ENCODE results near the gene ASS1. TPM values are rescaled to one million over a fixed set of nuclear protein-coding genes. Genes with fewer than 3 reads are reported as not detected.

Gene ASS1
- total RNA-seq, 1 donor from 2014 or later = 162 TPM

DNA sequence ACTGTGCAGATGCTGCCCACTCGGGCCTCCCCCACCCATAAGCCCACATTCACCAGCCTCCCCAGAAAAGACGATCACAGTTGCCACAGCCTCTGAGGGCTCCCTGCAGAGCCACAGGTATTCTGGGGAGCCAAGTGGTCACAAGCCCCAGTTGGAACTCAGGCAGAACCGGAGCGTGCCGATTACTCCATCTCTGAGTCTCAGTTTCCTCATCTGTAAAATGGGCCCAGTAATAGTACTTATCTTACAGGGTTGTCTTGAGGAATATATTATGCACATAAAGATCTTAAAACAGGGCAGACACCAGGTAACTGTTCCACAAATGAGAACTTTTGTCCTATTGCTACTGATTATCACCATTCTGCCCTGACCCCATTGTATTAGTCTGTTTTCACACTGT lies 77.0 kb downstream of the ASS1 start:
- DNase-seq (ENCODE audit: low spot score in 2 of 2) = no peak
- Histone ChIP-seq H3K36me3 (no peaks in the 10 kb centered on the region), H3K27ac (no peak overlapping the region), H3K9me3 (no peaks in the 10 kb centered on the region), H3K27me3 (no peaks in the 10 kb centered on the region), H3K4me1 (no peaks in the 10 kb centered on the region), H3K4me3 (no peak overlapping the region)
- intact Hi-C loops (cut with DNase I) = no loop called here
- TF ChIP-seq, protein P1, sequence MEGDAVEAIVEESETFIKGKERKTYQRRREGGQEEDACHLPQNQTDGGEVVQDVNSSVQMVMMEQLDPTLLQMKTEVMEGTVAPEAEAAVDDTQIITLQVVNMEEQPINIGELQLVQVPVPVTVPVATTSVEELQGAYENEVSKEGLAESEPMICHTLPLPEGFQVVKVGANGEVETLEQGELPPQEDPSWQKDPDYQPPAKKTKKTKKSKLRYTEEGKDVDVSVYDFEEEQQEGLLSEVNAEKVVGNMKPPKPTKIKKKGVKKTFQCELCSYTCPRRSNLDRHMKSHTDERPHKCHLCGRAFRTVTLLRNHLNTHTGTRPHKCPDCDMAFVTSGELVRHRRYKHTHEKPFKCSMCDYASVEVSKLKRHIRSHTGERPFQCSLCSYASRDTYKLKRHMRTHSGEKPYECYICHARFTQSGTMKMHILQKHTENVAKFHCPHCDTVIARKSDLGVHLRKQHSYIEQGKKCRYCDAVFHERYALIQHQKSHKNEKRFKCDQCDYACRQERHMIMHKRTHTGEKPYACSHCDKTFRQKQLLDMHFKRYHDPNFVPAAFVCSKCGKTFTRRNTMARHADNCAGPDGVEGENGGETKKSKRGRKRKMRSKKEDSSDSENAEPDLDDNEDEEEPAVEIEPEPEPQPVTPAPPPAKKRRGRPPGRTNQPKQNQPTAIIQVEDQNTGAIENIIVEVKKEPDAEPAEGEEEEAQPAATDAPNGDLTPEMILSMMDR (IDR thresholded peaks at IDR 0.05) = no peak

DNA sequence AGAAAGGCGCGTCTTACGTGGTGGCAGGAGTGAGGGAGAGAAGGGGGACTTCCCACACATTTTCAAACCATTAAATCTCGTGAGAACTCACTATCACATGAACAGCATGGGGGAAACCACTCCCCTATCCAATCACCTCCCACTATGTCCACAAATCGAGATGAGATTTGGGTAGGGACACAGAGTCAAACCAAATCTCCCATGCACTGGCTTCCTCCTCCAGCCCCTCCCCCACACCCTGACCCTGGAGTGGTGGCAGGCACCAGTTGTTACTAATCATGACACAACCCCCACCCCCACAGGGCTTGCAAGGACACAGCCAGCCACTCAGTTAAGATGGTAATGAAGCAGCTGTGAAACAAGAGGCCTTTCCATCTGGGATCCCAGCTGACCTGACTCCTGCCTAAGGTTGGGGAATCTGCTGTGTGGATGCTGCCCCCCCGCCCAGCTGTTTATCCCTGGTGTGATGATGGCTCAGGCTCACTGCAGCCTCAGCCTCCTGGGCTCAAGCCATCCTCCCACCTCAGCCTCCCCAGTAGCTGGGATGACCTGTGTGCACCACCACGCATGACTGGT lies 77.6 kb downstream of the ASS1 start:
- no peaks in the 10 kb centered on the region for H3K36me3 ChIP-seq

DNA sequence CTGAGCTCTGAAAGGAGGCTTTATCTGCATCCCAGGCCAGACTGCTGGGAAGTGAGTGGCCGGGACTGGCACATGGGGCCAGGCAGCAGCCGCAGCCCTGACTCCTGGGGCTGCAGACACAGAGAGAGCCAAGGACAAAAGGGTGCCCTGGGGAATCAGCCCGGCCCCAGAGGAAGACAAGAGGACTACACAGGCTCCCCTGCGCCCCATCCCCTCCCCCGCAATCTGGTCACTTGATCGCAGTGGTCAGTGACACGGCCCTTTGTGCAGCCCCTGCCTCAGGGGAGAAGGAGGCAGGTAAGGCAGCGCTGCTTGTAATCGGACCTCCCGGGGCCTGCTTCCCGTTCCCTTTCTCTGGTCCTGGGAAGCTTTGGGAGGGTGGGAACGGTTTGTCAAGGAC lies 79.2 kb downstream of the ASS1 start:
- H3K27me3 ChIP-seq = no peaks in the 10 kb centered on the region
- H3K36me3 ChIP-seq = no peaks in the 10 kb centered on the region
- no peaks in the 10 kb centered on the region for H3K9me3 ChIP-seq
- no peak overlapping the region for H3K4me3 ChIP-seq
- TF ChIP-seq, protein P1 (IDR thresholded peaks at IDR 0.05) = no peak
- H3K4me1 ChIP-seq = no peaks in the 10 kb centered on the region
- DNase-seq (ENCODE audit: low spot score in 2 of 2) = no peak
- intact Hi-C loops (cut with DNase I) = no loop called here
- H3K27ac ChIP-seq = no peak overlapping the region

More for the DNA sequence above, 77.6 kb downstream of the ASS1 start:
- Histone ChIP-seq H3K4me3 (no peak overlapping the region), H3K9me3 (no peaks in the 10 kb centered on the region), H3K4me1 (no peaks in the 10 kb centered on the region), H3K27ac (no peak overlapping the region), H3K27me3 (no peaks in the 10 kb centered on the region)
- intact Hi-C loops (cut with DNase I) = no loop called here
- DNase-seq (ENCODE audit: low spot score in 2 of 2) = no peak
- TF ChIP-seq, protein P1 (IDR thresholded peaks at IDR 0.05) = no peak

DNA sequence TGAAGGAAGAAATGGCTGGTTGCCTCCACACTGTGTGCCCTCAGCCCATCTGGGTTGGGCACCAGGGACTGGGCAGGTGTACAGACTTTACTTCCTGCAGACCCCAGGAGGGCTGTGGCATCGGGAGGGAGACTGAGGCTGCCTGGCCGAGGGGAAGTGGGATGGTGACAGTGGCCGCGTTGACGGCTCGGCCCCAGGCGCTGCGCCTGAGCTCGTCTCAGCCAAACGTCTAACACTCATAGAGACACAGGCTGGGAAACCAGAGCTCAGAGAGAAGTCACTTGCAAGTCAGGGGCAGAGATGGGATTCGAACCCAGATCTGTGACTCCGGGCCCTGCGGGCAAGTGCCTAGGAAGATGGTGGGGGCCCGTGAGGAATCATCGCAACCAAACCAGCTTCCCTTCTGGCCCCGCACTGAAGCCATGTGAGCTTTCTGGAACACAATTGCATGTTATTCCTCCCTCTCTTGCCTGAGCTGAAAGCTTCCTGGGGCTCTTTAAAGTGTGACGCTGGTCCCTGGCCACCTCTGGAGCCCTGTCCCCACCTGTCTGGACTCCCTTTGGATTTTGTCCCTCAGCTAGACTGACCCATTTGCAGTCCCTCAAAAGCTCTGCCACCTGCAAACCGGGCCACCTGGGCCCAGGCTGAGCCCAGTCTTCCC lies 81.6 kb downstream of the ASS1 start:
- no peaks in the 10 kb centered on the region for H3K4me1 ChIP-seq
- H3K4me3 ChIP-seq = no peak overlapping the region
- H3K36me3 ChIP-seq = no peaks in the 10 kb centered on the region
- H3K27me3 ChIP-seq = no peaks in the 10 kb centered on the region
- no peak for DNase-seq (ENCODE audit: low spot score in 2 of 2)
- intact Hi-C loops (cut with DNase I) = no loop called here
- H3K27ac ChIP-seq = no peak overlapping the region
- TF ChIP-seq, protein P1 (IDR thresholded peaks at IDR 0.05) = no peak
- H3K9me3 ChIP-seq = no peaks in the 10 kb centered on the region

DNA sequence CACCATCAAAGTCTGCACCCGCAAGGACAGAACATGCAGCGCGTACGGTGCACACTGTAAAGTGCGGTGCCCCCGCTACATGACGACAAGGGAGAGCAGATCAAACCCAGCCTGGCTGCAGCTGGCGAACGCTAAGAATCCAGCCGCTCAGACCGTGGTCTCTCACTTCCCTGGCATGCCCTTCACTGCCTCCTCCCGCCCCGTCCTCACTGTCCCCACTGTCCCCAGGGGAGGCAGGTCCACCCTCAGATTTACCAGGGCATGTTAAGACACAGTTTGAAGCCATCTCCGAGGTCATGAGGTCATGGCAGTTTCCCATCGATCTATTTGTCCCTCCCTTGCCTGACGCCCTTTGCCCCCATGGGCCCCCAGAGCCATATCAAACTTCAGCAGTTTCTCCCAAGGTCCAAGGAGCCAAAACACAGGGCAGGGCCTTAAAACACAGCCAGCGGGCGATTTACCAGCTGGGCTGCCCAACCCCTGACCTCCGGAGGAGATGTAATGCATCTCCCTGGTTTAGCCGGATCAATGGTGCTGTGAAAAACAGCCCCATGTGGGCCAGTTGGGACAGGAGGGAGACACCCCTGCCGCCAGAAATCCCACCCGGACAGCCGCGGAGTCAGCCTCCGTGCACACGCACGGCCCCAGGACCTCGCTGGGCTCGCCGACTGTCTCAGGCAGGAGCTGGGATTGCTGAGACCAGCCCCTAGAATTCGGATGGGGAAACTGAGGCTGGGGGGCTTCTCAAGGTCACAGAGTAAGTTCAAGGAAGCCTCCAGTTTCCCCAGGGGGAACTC lies 82.3 kb downstream of the ASS1 start:
- DNase-seq (ENCODE audit: low spot score in 2 of 2) = no peak
- Histone ChIP-seq H3K36me3 (no peaks in the 10 kb centered on the region), H3K27ac (no peak overlapping the region), H3K4me1 (no peaks in the 10 kb centered on the region), H3K9me3 (no peaks in the 10 kb centered on the region), H3K4me3 (no peak overlapping the region), H3K27me3 (no peaks in the 10 kb centered on the region)
- TF ChIP-seq, protein P1 (IDR thresholded peaks at IDR 0.05) = no peak
- intact Hi-C loops (cut with DNase I) = no loop called here

Measured in ascending aorta (tissue), 2 donors.